ENCODE data around the gene BAX.

The BAX gene

GRCh38 chr19:49011194-49011593 lies 56.5 kb downstream of the BAX start:
- no peak for DNase-seq (ENCODE audit: low read depth)
- no peak overlapping the region for H3K4me3 ChIP-seq (ENCODE audit: control insufficient read depth, low read depth, low read length)
- TF ChIP-seq CTCF (IDR thresholded peaks at IDR 0.05; ENCODE audit: control insufficient read depth, insufficient read depth, low read depth, low read length, missing control alignments), result no peak
